Measurements from ENCODE around the gene NTN5.
"Not testable (repeated sequence)": the region's sequence is repeated elsewhere in the genome, so short reads cannot be mapped to it uniquely, and the experiment has no call there.

NTN5 gene

GRCh38 chr19:48696353-48697010 lies 23.7 kb upstream of the NTN5 start:
- DNase-seq = peak in 1 of 2 donors; percentile 22

- DNase-seq = no peak
Measured at GRCh38 chr19:48695743-48696352, 23.0 kb upstream of the NTN5 start, which contains the start of gene FUT2. FUT2 (plus strand) TSS chr19:48695971; CDS start chr19:48702957, 6,986 bp downstream.

- not testable (repeated sequence) for DNase-seq
Measured at GRCh38 chr19:48693629-48694028, 20.8 kb upstream of the NTN5 start.

GRCh38 chr19:48689449-48689848 lies 16.6 kb upstream of the NTN5 start:
- DNase-seq = no peak

GRCh38 chr19:48687776-48688175 lies 15.0 kb upstream of the NTN5 start:
- no peak for DNase-seq

GRCh38 chr19:48686637-48687036 lies 13.8 kb upstream of the NTN5 start:
- not testable (repeated sequence) for DNase-seq

- DNase-seq = no peak
Measured at GRCh38 chr19:48686088-48686487, 13.3 kb upstream of the NTN5 start.

GRCh38 chr19:48685583-48685982 lies 12.8 kb upstream of the NTN5 start:
- no peak for DNase-seq

GRCh38 chr19:48683349-48683748 lies 10.5 kb upstream of the NTN5 start:
- peak in 1 of 2 donors; percentile 40 for DNase-seq

GRCh38 chr19:48681127-48681470 lies 8.3 kb upstream of the NTN5 start:
- DNase-seq = no peak

- DNase-seq = no peak
Measured at GRCh38 chr19:48680436-48681126, 7.8 kb upstream of the NTN5 start.

- DNase-seq = not testable (repeated sequence)
Measured at GRCh38 chr19:48680006-48680405, 7.2 kb upstream of the NTN5 start.

- DNase-seq = no peak
Measured at GRCh38 chr19:48678201-48678600, 5.4 kb upstream of the NTN5 start.

- DNase-seq = no peak
Measured at GRCh38 chr19:48676887-48677286, 4.1 kb upstream of the NTN5 start.

GRCh38 chr19:48676487-48676886 lies 3.7 kb upstream of the NTN5 start:
- no peak for DNase-seq

GRCh38 chr19:48674921-48675824 lies 2.4 kb upstream of the NTN5 start:
- DNase-seq = peak; percentile 76

- no peak for DNase-seq
Measured at GRCh38 chr19:48674216-48674809, 1.5 kb upstream of the NTN5 start.

GRCh38 chr19:48673436-48674100 lies 751 bp upstream of the NTN5 start:
- no peak for DNase-seq

GRCh38 chr19:48671446-48671995 lies 1.3 kb downstream of the NTN5 start:
- DNase-seq = no peak

- no peak for DNase-seq
Measured at GRCh38 chr19:48670699-48671445, 1.9 kb downstream of the NTN5 start.

Data from stimulated activated CD4-positive, alpha-beta T cell treated with anti-CD3 and anti-CD28 coated beads, Interleukin-2, amount 100 ng/mL, for 24 hours (primary cell).